Hepatocyte (in vitro differentiated cells): ENCODE measurements around the gene PRODH.

Experiments
- EZH2 ChIP-seq: fragments of 200-600 bp; sonication (generic); IDR thresholded peaks from 2 replicates; pipeline ENCODE4 v1.6.1; 2016; ENCODE audit warnings: antibody characterized with exemption, mild to moderate bottlenecking, borderline replicate concordance
- EZH2phosphoT487 ChIP-seq: fragments of 200-600 bp; sonication (generic); IDR thresholded peaks from one replicate; pipeline ENCODE4 v1.6.1; 2018; ENCODE audit warnings: antibody characterized with exemption, mild to moderate bottlenecking, low read depth, moderate library complexity; ENCODE audit not compliant: unreplicated experiment, severe bottlenecking
- TF ChIP-seq, protein P1 (sequence below): fragments of 200-600 bp; sonication (generic); IDR thresholded peaks from 2 replicates; pipeline ENCODE4 v1.5.1; 2016; ENCODE audit warnings: antibody characterized with exemption, mild to moderate bottlenecking; ENCODE audit not compliant: poor library complexity

DNA sequence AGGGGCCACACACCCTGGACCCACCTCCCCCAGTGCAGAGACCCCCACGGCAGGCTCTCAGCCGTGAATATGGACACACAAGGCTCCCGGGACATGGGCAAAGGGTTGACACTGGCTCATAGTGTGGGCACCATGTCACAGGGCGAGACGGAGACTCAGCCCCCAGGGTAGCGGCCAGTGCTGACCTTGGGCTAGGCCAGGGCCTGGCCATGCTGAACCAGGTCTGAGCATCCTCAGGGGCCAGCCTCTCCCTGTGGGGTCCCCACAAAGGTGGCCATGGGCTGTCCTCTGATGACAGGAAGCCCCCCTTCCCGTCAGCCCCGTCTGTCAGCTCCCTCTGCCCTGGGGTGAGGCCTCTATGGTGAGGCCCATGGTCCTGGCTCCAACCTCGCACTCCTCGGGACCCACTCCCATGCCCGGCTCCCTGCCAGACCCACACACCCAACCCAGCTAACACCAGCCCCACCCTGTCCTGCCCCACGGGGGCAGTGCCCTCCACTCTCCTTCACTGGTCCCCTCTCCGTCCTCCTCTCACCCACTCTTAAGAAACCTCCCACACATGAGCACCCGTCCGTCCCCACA, 19.0 kb upstream of the PRODH start:
- TF ChIP-seq EZH2 = no peak
- TF ChIP-seq, protein P1, sequence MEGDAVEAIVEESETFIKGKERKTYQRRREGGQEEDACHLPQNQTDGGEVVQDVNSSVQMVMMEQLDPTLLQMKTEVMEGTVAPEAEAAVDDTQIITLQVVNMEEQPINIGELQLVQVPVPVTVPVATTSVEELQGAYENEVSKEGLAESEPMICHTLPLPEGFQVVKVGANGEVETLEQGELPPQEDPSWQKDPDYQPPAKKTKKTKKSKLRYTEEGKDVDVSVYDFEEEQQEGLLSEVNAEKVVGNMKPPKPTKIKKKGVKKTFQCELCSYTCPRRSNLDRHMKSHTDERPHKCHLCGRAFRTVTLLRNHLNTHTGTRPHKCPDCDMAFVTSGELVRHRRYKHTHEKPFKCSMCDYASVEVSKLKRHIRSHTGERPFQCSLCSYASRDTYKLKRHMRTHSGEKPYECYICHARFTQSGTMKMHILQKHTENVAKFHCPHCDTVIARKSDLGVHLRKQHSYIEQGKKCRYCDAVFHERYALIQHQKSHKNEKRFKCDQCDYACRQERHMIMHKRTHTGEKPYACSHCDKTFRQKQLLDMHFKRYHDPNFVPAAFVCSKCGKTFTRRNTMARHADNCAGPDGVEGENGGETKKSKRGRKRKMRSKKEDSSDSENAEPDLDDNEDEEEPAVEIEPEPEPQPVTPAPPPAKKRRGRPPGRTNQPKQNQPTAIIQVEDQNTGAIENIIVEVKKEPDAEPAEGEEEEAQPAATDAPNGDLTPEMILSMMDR = no peak
- no peak for TF ChIP-seq EZH2phosphoT487
